ENCODE results near the gene ATP11B. TPM values are rescaled to one million over a fixed set of nuclear protein-coding genes. Genes with fewer than 3 reads are reported as not detected.

The ATP11B gene
- total RNA-seq, 2 experiments from 2014 or later = 139 to 143 TPM

DNA sequence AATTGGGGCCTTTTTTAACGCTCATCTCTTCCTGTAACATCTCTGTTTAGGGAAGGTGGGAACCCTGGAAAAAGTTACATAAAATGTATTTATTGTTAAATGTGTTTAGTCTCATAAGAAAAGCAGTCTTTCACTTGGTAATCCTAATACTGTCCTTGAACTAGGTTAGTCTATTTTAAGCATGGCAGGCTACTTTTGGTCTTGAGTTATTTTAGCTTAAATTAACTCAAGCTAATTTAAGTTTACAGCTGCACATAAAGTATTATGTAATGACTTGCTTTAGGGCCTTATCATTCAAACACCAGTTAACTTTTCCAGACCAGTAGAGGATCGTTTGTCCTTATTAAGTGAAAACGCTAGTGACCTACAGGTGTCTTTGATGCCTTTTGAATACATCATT is 123.8 kb downstream of the ATP11B start:
- no peaks in the 10 kb centered on the region for H3K9me3 ChIP-seq (ENCODE audit: control insufficient read depth in 1 of 2, insufficient read depth in 1 of 2, low read length in 2 of 2)
- H3K36me3 ChIP-seq (ENCODE audit: insufficient read depth, low read length) = peaks cover 32% of the 10 kb centered on the region
- peaks cover 56% of the 10 kb centered on the region for H3K36me3 Mint-ChIP-seq (ENCODE audit: low read depth)
- no peak overlapping the region for H3K4me3 ChIP-seq (ENCODE audit: low read length)
- no peak for DNase-seq
- H3K27ac ChIP-seq (ENCODE audit: low read depth in 1 of 2, low read length in 2 of 2) = no peak overlapping the region
- no peaks in the 10 kb centered on the region for H3K27me3 Mint-ChIP-seq
- POLR2A ChIA-PET = no interaction called here
- CTCF ChIA-PET = interaction anchor here (0.6 to 1.4 kb wide), 2 partner anchors 7 to 11 kb away, joined by 3 read pairs; no protein-coding TSS in a partner anchor
- H3K27me3 ChIP-seq (ENCODE audit: control insufficient read depth in 1 of 2, insufficient read depth in 2 of 2, low read length in 2 of 2) = no peaks in the 10 kb centered on the region
- ATAC-seq (ENCODE audit: poor library complexity) = no peak
- H3K4me1 ChIP-seq (ENCODE audit: insufficient read depth, low read length) = peaks cover 7% of the 10 kb centered on the region
- no peak overlapping the region for H3K27ac Mint-ChIP-seq
- peaks cover 41% of the 10 kb centered on the region for H3K4me1 Mint-ChIP-seq (ENCODE audit: low read depth)
- no peak overlapping the region for H3K4me3 Mint-ChIP-seq
- intact Hi-C loops (cut with DNase I, micrococcal nuclease) = no loop called here
- TF ChIP-seq, protein P1, sequence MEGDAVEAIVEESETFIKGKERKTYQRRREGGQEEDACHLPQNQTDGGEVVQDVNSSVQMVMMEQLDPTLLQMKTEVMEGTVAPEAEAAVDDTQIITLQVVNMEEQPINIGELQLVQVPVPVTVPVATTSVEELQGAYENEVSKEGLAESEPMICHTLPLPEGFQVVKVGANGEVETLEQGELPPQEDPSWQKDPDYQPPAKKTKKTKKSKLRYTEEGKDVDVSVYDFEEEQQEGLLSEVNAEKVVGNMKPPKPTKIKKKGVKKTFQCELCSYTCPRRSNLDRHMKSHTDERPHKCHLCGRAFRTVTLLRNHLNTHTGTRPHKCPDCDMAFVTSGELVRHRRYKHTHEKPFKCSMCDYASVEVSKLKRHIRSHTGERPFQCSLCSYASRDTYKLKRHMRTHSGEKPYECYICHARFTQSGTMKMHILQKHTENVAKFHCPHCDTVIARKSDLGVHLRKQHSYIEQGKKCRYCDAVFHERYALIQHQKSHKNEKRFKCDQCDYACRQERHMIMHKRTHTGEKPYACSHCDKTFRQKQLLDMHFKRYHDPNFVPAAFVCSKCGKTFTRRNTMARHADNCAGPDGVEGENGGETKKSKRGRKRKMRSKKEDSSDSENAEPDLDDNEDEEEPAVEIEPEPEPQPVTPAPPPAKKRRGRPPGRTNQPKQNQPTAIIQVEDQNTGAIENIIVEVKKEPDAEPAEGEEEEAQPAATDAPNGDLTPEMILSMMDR (IDR thresholded peaks at IDR 0.05) = no peak
- no peaks in the 10 kb centered on the region for H3K9me3 Mint-ChIP-seq

DNA sequence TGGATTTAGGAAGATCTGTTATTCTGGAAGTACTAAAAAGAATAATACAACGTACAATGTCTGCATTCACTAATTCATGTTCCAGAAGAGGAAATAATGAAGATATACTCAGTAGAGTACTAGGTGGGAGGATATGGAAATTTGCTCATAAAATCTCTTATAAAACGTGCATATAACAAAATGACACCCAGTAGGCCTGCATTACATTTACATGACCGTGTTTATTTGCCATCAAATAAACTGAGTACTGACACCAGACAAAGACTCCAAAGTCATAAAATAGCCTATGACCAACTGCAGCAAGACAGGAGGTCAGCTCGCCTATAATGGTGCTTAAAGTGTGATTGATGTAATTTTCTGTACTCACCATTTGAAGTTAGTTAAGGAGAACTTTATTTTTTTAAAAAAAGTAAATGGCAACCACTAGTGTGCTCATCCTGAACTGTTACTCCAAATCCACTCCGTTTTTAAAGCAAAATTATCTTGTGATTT is 126.6 kb downstream of the ATP11B start:
- TF ChIP-seq, protein P1 (IDR thresholded peaks at IDR 0.05) = no peak
- CTCF ChIA-PET = interaction anchor here (0.5 kb wide), 1 partner anchor 166 kb away, joined by 3 read pairs; no protein-coding TSS in a partner anchor
- H3K36me3 ChIP-seq (ENCODE audit: insufficient read depth, low read length) = peaks cover 29% of the 10 kb centered on the region
- H3K27me3 Mint-ChIP-seq = no peaks in the 10 kb centered on the region
- H3K27ac Mint-ChIP-seq = no peak overlapping the region
- no peak overlapping the region for H3K27ac ChIP-seq (ENCODE audit: low read depth in 1 of 2, low read length in 2 of 2)
- intact Hi-C loops (cut with DNase I, micrococcal nuclease) = no loop called here
- no peak overlapping the region for H3K4me3 Mint-ChIP-seq
- no peak overlapping the region for H3K4me3 ChIP-seq (ENCODE audit: low read length)
- POLR2A ChIA-PET = interaction anchor here (0.6 kb wide), 1 partner anchor 38 kb away, joined by 3 read pairs; no protein-coding TSS in a partner anchor
- H3K9me3 ChIP-seq (ENCODE audit: control insufficient read depth in 1 of 2, insufficient read depth in 1 of 2, low read length in 2 of 2) = no peaks in the 10 kb centered on the region
- H3K4me1 ChIP-seq (ENCODE audit: insufficient read depth, low read length) = no peaks in the 10 kb centered on the region
- ATAC-seq (ENCODE audit: poor library complexity) (no peak), DNase-seq (no peak)
- H3K9me3 Mint-ChIP-seq = no peaks in the 10 kb centered on the region
- peaks cover 14% of the 10 kb centered on the region for H3K4me1 Mint-ChIP-seq (ENCODE audit: low read depth)
- H3K27me3 ChIP-seq (ENCODE audit: control insufficient read depth in 1 of 2, insufficient read depth in 2 of 2, low read length in 2 of 2) = no peaks in the 10 kb centered on the region
- H3K36me3 Mint-ChIP-seq (ENCODE audit: low read depth) = peaks cover 70% of the 10 kb centered on the region

DNA sequence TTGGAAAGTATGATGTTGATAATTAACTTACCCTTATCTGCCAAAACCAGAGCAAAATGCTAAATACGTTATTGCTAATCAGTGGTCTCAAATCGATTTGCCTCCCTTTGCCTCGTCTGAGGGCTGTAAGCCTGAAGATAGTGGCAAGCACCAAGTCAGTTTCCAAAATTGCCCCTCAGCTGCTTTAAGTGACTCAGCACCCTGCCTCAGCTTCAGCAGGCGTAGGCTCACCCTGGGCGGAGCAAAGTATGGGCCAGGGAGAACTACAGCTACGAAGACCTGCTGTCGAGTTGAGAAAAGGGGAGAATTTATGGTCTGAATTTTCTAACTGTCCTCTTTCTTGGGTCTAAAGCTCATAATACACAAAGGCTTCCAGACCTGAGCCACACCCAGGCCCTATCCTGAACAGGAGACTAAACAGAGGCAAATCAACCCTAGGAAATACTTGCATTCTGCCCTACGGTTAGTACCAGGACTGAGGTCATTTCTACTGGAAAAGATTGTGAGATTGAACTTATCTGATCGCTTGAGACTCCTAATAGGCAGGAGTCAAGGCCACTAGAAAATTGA is 127.3 kb downstream of the ATP11B start:
- ChIA-PET CTCF (interaction anchor here (1.0 kb wide), 1 partner anchor 11 kb away, joined by 3 read pairs; no protein-coding TSS in a partner anchor), POLR2A (no interaction called here)
- TF ChIP-seq, protein P1 (IDR thresholded peaks at IDR 0.05) = no peak
- Mint-ChIP-seq H3K4me1 (ENCODE audit: low read depth) (peaks cover 7% of the 10 kb centered on the region), H3K36me3 (ENCODE audit: low read depth) (peaks cover 67% of the 10 kb centered on the region), H3K4me3 (no peak overlapping the region), H3K27me3 (no peaks in the 10 kb centered on the region), H3K9me3 (no peaks in the 10 kb centered on the region), H3K27ac (no peak overlapping the region)
- Histone ChIP-seq H3K36me3 (ENCODE audit: insufficient read depth, low read length) (peaks cover 29% of the 10 kb centered on the region), H3K27ac (ENCODE audit: low read depth in 1 of 2, low read length in 2 of 2) (no peak overlapping the region), H3K27me3 (ENCODE audit: control insufficient read depth in 1 of 2, insufficient read depth in 2 of 2, low read length in 2 of 2) (no peaks in the 10 kb centered on the region), H3K4me1 (ENCODE audit: insufficient read depth, low read length) (no peaks in the 10 kb centered on the region), H3K9me3 (ENCODE audit: control insufficient read depth in 1 of 2, insufficient read depth in 1 of 2, low read length in 2 of 2) (no peaks in the 10 kb centered on the region), H3K4me3 (ENCODE audit: low read length) (no peak overlapping the region)
- ATAC-seq (ENCODE audit: poor library complexity) (no peak), DNase-seq (no peak)
- intact Hi-C loops (cut with DNase I, micrococcal nuclease) = no loop called here
